K562 (cell line): ENCODE measurements around the gene AFF2.
A peak's percentile ranks its signal among the peaks of the same experiment; 100 is the strongest.

ENCODE experiments used
- FOXA3 ChIP-seq, 2 experiments: fragments of 450-650 bp in 1 of 2; sonication (generic) in 1 of 2; formaldehyde crosslinking; IDR thresholded peaks in 1 of 2; conservative IDR thresholded peaks in 1 of 2; 2 replicates each; pipeline versions ENCODE4 v1.4.0 to v1.8.0; 2020 to 2022; ENCODE audit warnings: mild to moderate bottlenecking in 2 of 2, missing genetic modification reagents in 1 of 2
- FOXK1 ChIP-seq: sonication (generic); formaldehyde crosslinking; IDR thresholded peaks from 2 replicates; pipeline ENCODE4 v1.8.0; 2022; ENCODE audit warnings: missing genetic modification reagents, mild to moderate bottlenecking, borderline replicate concordance
- MTA1 ChIP-seq: fragments of 450-650 bp; IDR thresholded peaks from 2 replicates; pipeline ENCODE4 v1.6.1; 2017; ENCODE audit warnings: borderline replicate concordance
- TAF1 ChIP-seq: IDR thresholded peaks from 2 replicates; pipeline ENCODE4 v1.6.1; 2011; ENCODE audit warnings: mild to moderate bottlenecking, low read length, moderate library complexity; ENCODE audit not compliant: insufficient read depth, control insufficient read depth, severe bottlenecking; ENCODE audit errors: extremely low read depth
- TF ChIP-seq, protein P1 (sequence below): fragments of 450-650 bp; IDR thresholded peaks from 2 replicates; pipeline ENCODE4 v1.7.1; 2018; ENCODE audit warnings: mild to moderate bottlenecking, low read depth; ENCODE audit not compliant: partially characterized antibody

DNA sequence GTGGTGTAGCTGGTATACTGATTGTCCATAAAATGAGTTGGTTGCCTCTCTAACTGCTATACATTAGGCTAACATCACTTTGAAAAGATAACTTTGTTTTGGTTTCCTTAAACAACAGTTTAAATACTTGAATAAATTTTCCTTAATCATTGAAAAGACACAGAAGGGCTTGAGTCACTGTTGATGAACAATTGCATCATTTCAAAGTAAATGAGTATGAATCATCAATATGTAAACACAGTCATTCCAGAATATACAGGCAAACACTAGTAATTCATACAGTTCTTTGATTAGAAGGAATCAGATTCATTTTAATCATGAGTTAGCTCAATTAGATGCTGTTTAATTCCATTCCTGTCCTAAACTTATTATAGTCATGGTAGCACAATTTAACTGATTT lies 160.6 kb downstream of the AFF2 start:
- TF ChIP-seq TAF1 = no peak
- TF ChIP-seq FOXA3 (CRISPR knock-in tag; conservative IDR thresholded peaks at IDR 0.05 in 1 of 2, IDR thresholded peaks at IDR 0.05 in 1 of 2) = peak in 1 of 2 experiments; percentile 64; a peak in 2 of 4 replicates
- no peak for TF ChIP-seq FOXK1 (CRISPR knock-in tag)
- TF ChIP-seq MTA1 = no peak
- TF ChIP-seq, protein P1, sequence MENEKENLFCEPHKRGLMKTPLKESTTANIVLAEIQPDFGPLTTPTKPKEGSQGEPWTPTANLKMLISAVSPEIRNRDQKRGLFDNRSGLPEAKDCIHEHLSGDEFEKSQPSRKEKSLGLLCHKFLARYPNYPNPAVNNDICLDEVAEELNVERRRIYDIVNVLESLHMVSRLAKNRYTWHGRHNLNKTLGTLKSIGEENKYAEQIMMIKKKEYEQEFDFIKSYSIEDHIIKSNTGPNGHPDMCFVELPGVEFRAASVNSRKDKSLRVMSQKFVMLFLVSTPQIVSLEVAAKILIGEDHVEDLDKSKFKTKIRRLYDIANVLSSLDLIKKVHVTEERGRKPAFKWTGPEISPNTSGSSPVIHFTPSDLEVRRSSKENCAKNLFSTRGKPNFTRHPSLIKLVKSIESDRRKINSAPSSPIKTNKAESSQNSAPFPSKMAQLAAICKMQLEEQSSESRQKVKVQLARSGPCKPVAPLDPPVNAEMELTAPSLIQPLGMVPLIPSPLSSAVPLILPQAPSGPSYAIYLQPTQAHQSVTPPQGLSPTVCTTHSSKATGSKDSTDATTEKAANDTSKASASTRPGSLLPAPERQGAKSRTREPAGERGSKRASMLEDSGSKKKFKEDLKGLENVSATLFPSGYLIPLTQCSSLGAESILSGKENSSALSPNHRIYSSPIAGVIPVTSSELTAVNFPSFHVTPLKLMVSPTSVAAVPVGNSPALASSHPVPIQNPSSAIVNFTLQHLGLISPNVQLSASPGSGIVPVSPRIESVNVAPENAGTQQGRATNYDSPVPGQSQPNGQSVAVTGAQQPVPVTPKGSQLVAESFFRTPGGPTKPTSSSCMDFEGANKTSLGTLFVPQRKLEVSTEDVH = no peak
